GDM1 (cell line): ENCODE results near the gene PRXL2B.

Source experiments
- DNase-seq: peaks from one replicate; lab custom pipeline; 2025; lab: John Stamatoyannopoulos, UW

Gene PRXL2B

DNA sequence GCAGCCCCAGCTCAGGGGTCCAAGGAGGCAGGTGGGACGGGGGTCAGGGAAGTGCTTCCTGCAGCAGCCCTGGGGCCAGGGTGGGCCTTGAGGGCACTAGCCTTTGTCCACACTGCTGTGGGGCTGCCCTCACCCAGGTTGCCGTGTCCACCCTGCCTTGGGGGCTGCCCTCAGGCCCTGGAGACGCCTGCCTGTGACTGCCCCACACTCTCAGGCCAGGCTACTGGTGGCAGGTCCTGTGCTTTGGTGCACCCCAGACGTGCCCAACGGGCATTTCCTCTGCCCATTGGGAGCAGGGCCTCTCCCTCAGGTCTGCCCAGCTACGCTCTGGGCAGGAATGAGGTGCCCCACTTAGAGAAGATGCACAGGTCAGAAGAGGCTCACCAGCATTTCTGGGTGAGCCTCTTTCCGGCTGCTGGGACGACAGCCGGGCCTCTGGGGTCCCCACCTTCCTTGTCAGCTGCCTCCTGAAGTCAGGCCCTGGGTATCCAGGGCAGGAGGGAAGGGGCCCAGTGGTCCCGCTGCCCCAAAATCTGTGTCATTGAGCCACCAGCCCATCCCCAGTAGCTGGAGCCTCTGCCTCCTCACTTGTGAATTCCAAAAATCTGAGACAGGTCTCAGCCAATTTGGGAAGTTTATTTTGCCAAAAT lies 48.9 kb downstream of the PRXL2B start:
- no peak for DNase-seq

DNA sequence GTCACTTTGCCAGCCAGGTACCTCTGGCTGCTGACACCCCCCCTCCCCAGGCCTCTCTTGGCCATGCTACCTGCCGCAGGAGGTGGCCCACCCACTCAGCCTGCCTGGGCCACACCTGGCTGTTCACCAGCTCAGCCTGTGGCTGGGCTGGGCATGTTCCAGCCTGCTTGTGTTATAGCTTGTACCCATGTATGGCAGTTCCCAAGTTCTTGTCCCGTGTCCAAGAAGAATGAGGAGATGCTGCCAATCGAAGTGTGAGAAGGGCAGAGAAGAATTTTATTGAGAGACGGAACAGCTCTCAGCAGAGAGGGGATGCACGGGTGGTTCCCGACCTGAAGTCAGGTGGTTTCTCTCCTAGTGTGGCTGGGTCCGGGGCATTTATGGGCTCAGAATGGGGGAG lies 50.2 kb downstream of the PRXL2B start:
- DNase-seq: no peak

DNA sequence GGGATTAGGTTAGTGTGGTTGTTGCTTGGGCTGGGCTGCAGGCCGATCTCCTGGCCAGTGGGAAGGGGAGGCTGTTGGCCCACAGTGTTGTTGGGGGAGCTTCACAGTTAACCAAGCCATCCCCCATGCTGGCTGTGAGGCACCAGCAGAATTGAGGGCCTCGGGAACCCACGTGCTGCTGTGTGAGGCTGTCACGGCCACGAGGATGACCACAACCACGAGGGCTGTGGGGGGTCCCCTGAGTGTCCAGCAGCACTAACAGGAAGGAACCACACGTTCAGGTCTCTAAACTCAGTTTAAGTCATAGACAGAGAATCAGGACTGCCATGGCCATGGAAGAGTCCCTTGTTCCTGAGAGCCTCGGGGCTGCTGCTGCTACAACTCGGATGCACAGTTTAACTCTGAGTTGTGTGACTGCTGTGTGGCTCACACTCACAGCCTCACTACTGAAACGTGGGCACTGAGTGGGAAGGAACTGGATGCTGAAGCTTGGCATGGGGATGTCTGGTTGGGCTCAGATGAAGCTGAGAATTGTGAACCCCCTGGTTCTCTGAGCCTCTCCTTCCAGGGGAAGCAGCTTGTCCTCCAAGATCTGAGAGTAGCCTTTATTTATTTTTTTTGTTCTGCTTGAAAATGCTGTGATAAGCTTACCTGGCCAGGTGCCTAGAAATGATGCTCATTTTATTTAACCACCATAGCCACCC lies 51.0 kb downstream of the PRXL2B start:
- DNase-seq: no peak

DNA sequence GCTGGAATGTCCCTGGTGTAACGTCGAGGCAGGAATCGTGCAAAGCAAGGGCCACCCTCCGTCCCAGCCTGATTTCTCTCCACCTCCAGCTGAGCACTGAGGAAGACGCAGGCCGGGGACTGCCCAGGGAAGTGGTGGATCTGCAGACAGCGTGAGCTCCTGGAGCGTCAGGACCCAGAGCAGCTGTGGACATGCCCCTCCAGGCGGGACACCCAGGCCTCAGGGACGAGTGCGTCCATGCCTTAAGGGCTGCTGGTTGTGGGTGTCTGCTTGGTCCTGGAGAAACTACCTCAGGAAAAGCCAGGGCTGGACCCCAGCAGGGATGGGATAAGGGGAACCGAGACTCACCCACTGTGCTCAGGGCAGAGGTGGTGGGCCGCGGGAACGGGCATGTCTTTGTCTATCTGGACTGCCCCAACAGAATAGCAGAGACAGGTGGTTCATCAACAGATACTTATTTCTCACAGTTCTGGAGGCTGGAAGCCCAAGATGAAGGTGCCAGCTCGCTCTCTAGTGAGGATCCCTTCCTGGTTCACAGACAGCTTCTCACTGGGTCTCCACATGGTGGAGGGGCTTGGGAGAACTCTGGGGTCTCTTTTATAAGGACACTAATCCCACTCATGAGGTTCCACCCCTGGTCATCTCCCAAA lies 52.0 kb downstream of the PRXL2B start:
- no peak for DNase-seq

DNA sequence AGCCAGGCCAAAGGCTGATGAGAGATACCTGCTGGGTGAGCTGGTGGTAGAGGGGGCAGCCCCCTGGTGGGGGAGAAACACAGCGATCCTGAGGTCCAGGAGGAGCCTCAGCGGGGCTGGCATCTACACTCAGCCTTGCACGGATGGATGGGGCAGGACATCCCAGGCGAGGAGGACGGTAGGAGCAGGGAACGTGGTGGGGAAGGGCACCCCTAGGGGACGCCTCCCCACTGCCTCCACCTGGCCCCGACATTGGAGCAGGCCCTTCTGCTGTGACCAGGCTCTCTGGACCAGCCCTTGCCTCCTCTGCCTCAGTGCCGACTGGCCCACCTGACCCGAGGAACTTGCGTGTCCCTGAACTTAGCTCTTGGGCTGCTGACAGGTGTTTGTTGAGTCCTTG lies 52.6 kb downstream of the PRXL2B start:
- DNase-seq: no peak

DNA sequence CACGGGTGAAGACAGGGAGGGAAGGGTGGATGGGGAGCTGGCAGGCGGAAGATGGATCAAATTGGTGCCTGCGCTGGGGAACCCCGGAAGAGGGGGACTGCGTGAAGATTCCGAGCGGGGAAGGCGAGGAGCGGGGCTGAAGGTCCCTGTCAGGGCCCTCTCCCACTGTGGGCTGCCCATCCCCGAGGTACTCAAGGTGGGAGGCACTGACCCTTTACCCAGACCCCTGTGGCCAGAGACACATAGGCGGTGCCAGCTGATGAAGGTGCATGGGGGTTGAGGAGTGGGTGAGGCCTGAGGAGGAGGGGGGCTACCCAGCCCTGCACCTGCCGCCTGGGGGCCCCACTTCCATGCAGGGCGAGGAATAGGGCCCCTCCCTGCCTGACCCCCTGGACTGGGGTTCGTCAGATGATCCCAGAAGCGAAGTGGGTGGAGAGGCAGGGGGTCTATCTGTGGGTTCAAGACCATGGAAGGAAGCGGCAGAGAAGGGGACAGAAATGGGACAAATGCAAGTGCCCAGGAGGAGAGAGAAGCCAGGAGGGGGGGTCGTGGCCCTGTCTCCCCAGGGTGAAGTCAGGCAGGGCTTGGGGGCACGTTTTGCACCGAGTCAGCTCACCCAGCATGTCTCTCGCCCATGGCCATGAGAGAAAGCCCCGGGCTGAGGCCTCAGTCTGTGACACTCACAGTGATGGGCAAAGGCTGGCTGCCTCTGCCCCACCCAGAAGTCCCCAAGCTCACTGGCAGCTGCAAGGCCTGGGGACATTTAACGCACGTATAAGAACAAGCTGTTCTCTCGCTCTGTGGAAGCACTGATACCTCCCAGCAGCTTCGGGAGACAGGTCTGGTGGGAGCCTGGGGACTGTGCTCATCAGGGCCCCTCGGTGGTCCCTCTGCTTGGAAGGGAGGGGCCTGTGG lies 53.3 kb downstream of the PRXL2B start:
- DNase-seq: no peak

DNA sequence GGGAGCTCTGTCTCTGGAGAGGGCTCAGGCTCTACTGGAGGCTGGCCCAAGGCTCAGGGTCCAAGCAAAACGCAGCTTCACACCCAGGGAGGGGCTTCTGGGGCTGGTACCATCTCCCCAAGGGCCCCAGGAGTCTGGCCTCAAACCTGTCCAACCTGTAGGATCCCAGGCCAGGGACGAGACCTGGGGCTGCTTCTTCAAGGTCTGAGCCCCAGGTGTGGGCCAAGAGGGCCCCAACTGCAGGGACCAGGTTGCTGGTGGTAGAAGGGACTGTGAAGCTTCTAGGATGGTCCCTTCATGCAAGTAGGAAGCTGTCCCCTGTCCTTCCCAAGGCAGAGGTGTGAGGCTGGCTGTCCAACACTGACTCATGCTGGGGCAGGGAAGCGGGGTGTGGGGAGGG lies 54.0 kb downstream of the PRXL2B start:
- DNase-seq: no peak
